Endometrium (tissue), 2 donors: ENCODE results near the gene CLK1.
"Not testable (repeated sequence)": the region's sequence is repeated elsewhere in the genome, so short reads cannot be mapped to it uniquely, and the experiment has no call there.

Experiments
- FAIRE-seq: peaks from 2 replicates; lab custom pipeline; 2012; peaks lifted over from hg19 to GRCh38; lab: Jason Lieb, UNC
- donor health status: control.
- donor health status: control.

The CLK1 gene

GRCh38 chr2:200864176-200865034, at the start of gene CLK1:
Gene CLK1, minus strand, starts transcription at chr2:200864658. Its CDS starts 2,796 bp downstream, at chr2:200861862.
- no peak for FAIRE-seq

GRCh38 chr2:200913654-200914053, 49.2 kb upstream of the CLK1 start:
- no peak for FAIRE-seq

- FAIRE-seq = no peak
Measured at GRCh38 chr2:200909958-200910357, 45.5 kb upstream of the CLK1 start.

GRCh38 chr2:200905618-200906296, 41.3 kb upstream of the CLK1 start:
- FAIRE-seq = no peak

GRCh38 chr2:200901459-200902072, 37.1 kb upstream of the CLK1 start:
- FAIRE-seq = peak; percentile 50

- FAIRE-seq = no peak
Measured at GRCh38 chr2:200899482-200899881, 35.0 kb upstream of the CLK1 start.

- FAIRE-seq = peak; percentile 93
Measured at GRCh38 chr2:200888704-200889625, 24.5 kb upstream of the CLK1 start, which contains the start of the genes NIF3L1 and PPIL3. Gene NIF3L1, plus strand, starts transcription at chr2:200889371. Its CDS starts 2,573 bp downstream, at chr2:200891944. Gene PPIL3, minus strand, starts transcription at chr2:200889077. Its CDS starts 1,462 bp downstream, at chr2:200887615.

GRCh38 chr2:200881715-200882249, 17.3 kb upstream of the CLK1 start:
- FAIRE-seq = not testable (repeated sequence)

- FAIRE-seq = no peak
Measured at GRCh38 chr2:200878289-200878880, 13.9 kb upstream of the CLK1 start.

GRCh38 chr2:200877443-200877842, 13.0 kb upstream of the CLK1 start:
- no peak for FAIRE-seq

- FAIRE-seq = no peak
Measured at GRCh38 chr2:200873560-200873959, 9.1 kb upstream of the CLK1 start.

GRCh38 chr2:200871151-200871550, 6.7 kb upstream of the CLK1 start:
- no peak for FAIRE-seq

GRCh38 chr2:200869014-200869413, 4.6 kb upstream of the CLK1 start:
- FAIRE-seq = no peak

GRCh38 chr2:200863782-200864175, 679 bp downstream of the CLK1 start:
- no peak for FAIRE-seq

GRCh38 chr2:200862532-200863000, 1.9 kb downstream of the CLK1 start:
- FAIRE-seq = no peak

GRCh38 chr2:200861617-200862155, 2.8 kb downstream of the CLK1 start:
- FAIRE-seq = no peak

GRCh38 chr2:200860092-200860795, 4.2 kb downstream of the CLK1 start:
- no peak for FAIRE-seq

- no peak for FAIRE-seq
Measured at GRCh38 chr2:200856806-200857205, 7.7 kb downstream of the CLK1 start.

- FAIRE-seq = no peak
Measured at GRCh38 chr2:200852605-200853004, 11.9 kb downstream of the CLK1 start.
